Ovary (tissue), 9 donors: ENCODE results near the gene TRAF2. TPM values are rescaled to one million over a fixed set of nuclear protein-coding genes. Genes with fewer than 3 reads are reported as not detected.

Experiments used
- DNase-seq, 5 donors: peaks; one replicate each; pipeline ENCODE4 v3.0.0-alpha.2; 2019 to 2020
- H3K27ac ChIP-seq, 2 donors: fragments of 200-600 bp; one replicate each; pipeline versions ENCODE4 v1.5.1 to v1.8.0; 2019 to 2022
- H3K27me3 ChIP-seq: fragments of 200-600 bp; one replicate; pipeline ENCODE4 v1.8.0; 2022
- H3K36me3 ChIP-seq: fragments of 200-600 bp; sonication (generic); one replicate; pipeline ENCODE4 v1.5.1; 2019
- H3K4me1 ChIP-seq: one replicate; pipeline ENCODE4 v1.8.1; 2013; ENCODE audit warnings: mild to moderate bottlenecking, moderate library complexity; ENCODE audit not compliant: insufficient read depth
- H3K4me3 ChIP-seq: fragments of 200-600 bp; sonication (generic); one replicate; pipeline ENCODE4 v1.5.1; 2017
- H3K9me3 ChIP-seq, 2 donors: fragments of 200-600 bp in 1 of 2; sonication (generic) in 1 of 2; one replicate each; pipeline versions ENCODE4 v1.5.1 to v1.8.1; 2013 to 2019; ENCODE audit warnings: mild to moderate bottlenecking in 1 of 2, moderate library complexity in 1 of 2
- EP300 ChIP-seq: sonication (generic); formaldehyde crosslinking; IDR thresholded peaks from one replicate; pipeline ENCODE4 v1.6.1; 2017; ENCODE audit warnings: antibody characterized with exemption
- POLR2A ChIP-seq: fragments of 450-650 bp; IDR thresholded peaks from one replicate; pipeline ENCODE4 v1.6.1; 2017; ENCODE audit warnings: antibody characterized with exemption, mild to moderate bottlenecking, moderate library complexity
- WGBS, 3 donors: extraction: QIAGEN DNeasy Blood & Tissue Kit in 1 of 3; methylation state at CpG; one replicate each; pipeline versions ENCODE4 v1.1.5 to v1.1.7; 2013 to 2017; 5-methylcytosine and 5-hydroxymethylcytosine counted together
- intact Hi-C, 4 donors: fragments of 100-400 bp; cut with DNase I; formaldehyde crosslinking; loops; one replicate each; pipeline versions ENCODE4 v1.11.0 to v1.15.1; 2022 to 2023
- polyA plus RNA-seq, 2 donors: library from polyadenylated mRNA; stranded (reverse); fragments of 200-250 nt in 1 of 2; fragments of 350-450 nt in 1 of 2; fragmentation: Illumina TruSeq in 1 of 2; extraction: RNeasy Lipid Tissue Mini Kit (QIAGEN cat#74804) in 1 of 2; gene quantifications; one replicate each; pipeline ENCODE4 v1.2.3, GENCODE V29; 2013 to 2014
- total RNA-seq, 7 donors: library from RNA; depleted of rRNA in 2 of 7; stranded (reverse); fragments of >200 nt in 2 of 7; fragmentation: NEBNext Ultra II Directional in 3 of 7; extraction: Animal tissue kit (Norgen Biotek cat#: 25700) in 3 of 7; gene quantifications; one replicate each; pipeline versions ENCODE4 v1.1.0 to v1.2.4, GENCODE V29; 2016 to 2023
- TF ChIP-seq, protein P1 (sequence below), 3 donors: fragments of 450-650 bp in 2 of 3; fragments of 200-600 bp in 1 of 3; IDR thresholded peaks; one replicate each; pipeline versions ENCODE4 v1.5.1 to v1.8.0; 2016 to 2022; ENCODE audit warnings: antibody characterized with exemption in 3 of 3, mild to moderate bottlenecking in 1 of 3
- donor health status: DM: no; HTN: no; CAD: no; lungs with moderate emphysema.
- donor health status: DM: no; HTN: no; CAD: no.
- donor health status: Bipolar disorder and iron deficiency.
- donor health status: DM: yes; HTN: yes; CAD: no.
- donor health status: DM: no; HTN: no; CAD: no.
- donor health status: DM: yes; HTN: yes; CAD: no.

Gene TRAF2
- total and polyA plus RNA-seq, 9 donors = 0.83 to 11.9 (median 9.7) TPM

DNA sequence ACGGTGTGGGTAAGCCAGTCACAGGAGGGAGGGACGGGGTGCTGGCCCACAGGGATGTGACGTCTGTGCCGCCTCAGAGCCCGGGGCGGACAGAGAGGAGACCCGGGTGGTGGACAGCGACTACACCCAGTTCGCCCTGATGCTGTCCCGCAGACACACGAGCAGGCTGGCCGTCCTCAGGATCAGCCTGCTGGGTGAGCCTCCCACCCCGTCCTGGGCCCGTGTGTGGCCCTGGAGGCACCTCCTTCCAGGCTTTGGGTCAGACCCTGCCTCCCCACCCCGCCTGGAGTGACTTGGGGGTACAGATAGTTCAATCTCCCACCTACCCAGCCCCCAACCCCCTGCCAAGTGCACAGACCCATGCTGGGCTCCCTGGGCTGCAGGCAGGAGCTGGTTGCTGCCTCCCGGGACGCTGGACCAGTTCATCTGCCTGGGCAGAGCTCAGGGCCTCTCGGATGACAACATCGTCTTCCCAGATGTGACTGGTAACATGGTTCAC, 67.5 kb downstream of the TRAF2 start:
- no peaks in the 10 kb centered on the region for H3K36me3 ChIP-seq
- no peak overlapping the region for H3K27ac ChIP-seq
- TF ChIP-seq, protein P1, sequence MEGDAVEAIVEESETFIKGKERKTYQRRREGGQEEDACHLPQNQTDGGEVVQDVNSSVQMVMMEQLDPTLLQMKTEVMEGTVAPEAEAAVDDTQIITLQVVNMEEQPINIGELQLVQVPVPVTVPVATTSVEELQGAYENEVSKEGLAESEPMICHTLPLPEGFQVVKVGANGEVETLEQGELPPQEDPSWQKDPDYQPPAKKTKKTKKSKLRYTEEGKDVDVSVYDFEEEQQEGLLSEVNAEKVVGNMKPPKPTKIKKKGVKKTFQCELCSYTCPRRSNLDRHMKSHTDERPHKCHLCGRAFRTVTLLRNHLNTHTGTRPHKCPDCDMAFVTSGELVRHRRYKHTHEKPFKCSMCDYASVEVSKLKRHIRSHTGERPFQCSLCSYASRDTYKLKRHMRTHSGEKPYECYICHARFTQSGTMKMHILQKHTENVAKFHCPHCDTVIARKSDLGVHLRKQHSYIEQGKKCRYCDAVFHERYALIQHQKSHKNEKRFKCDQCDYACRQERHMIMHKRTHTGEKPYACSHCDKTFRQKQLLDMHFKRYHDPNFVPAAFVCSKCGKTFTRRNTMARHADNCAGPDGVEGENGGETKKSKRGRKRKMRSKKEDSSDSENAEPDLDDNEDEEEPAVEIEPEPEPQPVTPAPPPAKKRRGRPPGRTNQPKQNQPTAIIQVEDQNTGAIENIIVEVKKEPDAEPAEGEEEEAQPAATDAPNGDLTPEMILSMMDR (IDR thresholded peaks at IDR 0.05) = no peak
- no peak for TF ChIP-seq POLR2A
- no peak for TF ChIP-seq EP300
- H3K4me1 ChIP-seq = peaks cover 7% of the 10 kb centered on the region
- intact Hi-C loops = loop anchor here in 1 of 4 donors (5.0 kb wide), 1 partner anchor 78 kb away; the partner anchor contains the start of gene FUT7
- H3K27me3 ChIP-seq = no peaks in the 10 kb centered on the region
- no peaks in the 10 kb centered on the region for H3K9me3 ChIP-seq
- H3K4me3 ChIP-seq = no peak overlapping the region
- DNase-seq = peak in 1 of 5 donors; percentile 27
- WGBS, 3 donors = 80 to 82% (median 81%) methylated on average over 15 to 19 of the region's 19 CpGs

- no peak for TF ChIP-seq POLR2A
- TF ChIP-seq EP300 = no peak
- TF ChIP-seq, protein P1 (IDR thresholded peaks at IDR 0.05) = no peak
- 79 to 85% (median 83%) methylated on average over 25 of the region's 25 CpGs for WGBS, 3 donors
- no peak overlapping the region for H3K27ac ChIP-seq
- H3K36me3 ChIP-seq = no peaks in the 10 kb centered on the region
- H3K4me1 ChIP-seq = peaks cover 6% of the 10 kb centered on the region
- no peaks in the 10 kb centered on the region for H3K9me3 ChIP-seq
- peak in 1 of 5 donors; percentile 37 for DNase-seq
- H3K27me3 ChIP-seq = no peaks in the 10 kb centered on the region
- intact Hi-C loops = loop anchor here in 1 of 4 donors (5.0 kb wide), 1 partner anchor 78 kb away; the partner anchor contains the start of gene FUT7
- H3K4me3 ChIP-seq = no peak overlapping the region
These were observed 68.2 kb downstream of the TRAF2 start for GRCh38 chr9:136954270-136955083.

DNA sequence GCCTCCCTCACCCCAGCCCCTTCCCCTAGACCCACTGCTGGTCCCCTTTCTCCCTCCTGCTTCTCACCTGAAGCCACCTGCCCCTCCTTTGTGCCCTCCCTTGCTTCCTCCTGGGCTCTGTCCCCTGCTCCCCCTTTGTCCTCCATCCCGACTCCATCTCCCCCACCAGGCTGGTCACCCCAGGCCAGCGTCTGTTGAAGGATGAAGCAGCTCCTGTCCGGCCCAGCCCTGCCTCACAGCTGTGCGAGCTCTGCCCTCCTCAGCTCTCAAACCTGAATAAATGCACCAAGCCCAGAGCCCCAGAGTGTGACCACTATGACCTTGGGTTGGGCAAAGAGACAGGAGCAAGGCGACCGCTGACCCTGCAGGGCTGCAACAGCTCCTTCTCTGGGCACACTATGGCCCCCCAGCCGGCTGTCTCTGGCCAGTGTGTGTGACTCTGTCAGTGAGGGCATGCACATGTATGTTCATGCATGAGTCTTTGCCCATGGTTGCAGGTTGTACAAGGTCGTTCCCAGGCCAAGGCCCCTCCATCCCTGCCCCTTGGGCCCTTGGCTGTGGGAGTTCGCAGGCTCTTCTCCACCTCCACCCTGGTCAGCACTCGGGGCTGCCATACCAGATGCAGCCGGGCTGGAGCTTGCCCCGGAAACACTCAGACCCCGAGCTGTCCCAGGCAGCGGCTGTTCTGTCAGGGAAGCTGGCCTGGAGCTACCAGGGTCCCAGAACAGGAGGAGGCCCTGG, 69.1 kb downstream of the TRAF2 start:
- intact Hi-C loops = no loop called here
- TF ChIP-seq, protein P1 (IDR thresholded peaks at IDR 0.05) = no peak
- TF ChIP-seq EP300 = no peak
- no peak for TF ChIP-seq POLR2A
- no peaks in the 10 kb centered on the region for H3K36me3 ChIP-seq
- peak in 1 of 5 donors; percentile 17 for DNase-seq
- no peak overlapping the region for H3K4me3 ChIP-seq
- no peak overlapping the region for H3K27ac ChIP-seq
- peaks cover 4% of the 10 kb centered on the region for H3K4me1 ChIP-seq
- H3K27me3 ChIP-seq = no peaks in the 10 kb centered on the region
- 80 to 86% (median 82%) methylated on average over 14 of the region's 14 CpGs for WGBS, 3 donors
- no peaks in the 10 kb centered on the region for H3K9me3 ChIP-seq

DNA sequence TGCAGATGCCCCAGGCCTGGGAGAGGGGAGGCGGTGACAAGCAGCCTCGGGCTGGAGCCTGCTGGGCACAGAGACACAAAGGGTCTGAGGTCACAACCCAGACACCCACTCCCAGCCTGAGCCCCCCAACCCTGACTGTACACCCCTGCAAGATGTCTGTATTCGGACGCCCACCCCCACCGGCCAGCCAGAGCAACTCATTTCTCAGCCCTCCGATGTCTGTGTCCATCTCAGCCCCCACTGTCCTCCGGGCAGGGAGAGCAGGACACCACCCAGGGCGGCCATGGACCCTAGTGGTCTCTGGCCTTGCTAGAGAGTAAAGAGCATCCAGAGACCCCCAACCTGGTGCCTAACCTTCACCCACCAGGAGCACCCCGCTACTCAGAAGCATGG, 69.6 kb downstream of the TRAF2 start:
- Histone ChIP-seq H3K36me3 (no peaks in the 10 kb centered on the region), H3K27ac (no peak overlapping the region), H3K4me1 (no peaks in the 10 kb centered on the region), H3K4me3 (no peak overlapping the region), H3K27me3 (no peaks in the 10 kb centered on the region), H3K9me3 (no peaks in the 10 kb centered on the region)
- no peak for DNase-seq
- 87 to 97% (median 89%) methylated on average over 9 of the region's 9 CpGs for WGBS, 3 donors
- intact Hi-C loops = no loop called here
- TF ChIP-seq POLR2A = no peak
- TF ChIP-seq, protein P1 (IDR thresholded peaks at IDR 0.05) = no peak
- TF ChIP-seq EP300 = no peak
